D341Med (cell line): Measurements from ENCODE around the gene RABGAP1L.
A peak's percentile ranks its signal among the peaks of the same experiment; 100 is the strongest.

Source experiments
- DNase-seq: peaks from one replicate; pipeline ENCODE4 v3.0.0; 2012; ENCODE audit warnings: low spot score

RABGAP1L gene

GRCh38 chr1:174939775-174940545 lies 780.6 kb downstream of the RABGAP1L start:
- DNase-seq, result no peak

- no peak for DNase-seq
Observed at GRCh38 chr1:174940646-174941175, 781.4 kb downstream of the RABGAP1L start.

- no peak for DNase-seq
Observed at GRCh38 chr1:174942547-174943255, 783.4 kb downstream of the RABGAP1L start.

GRCh38 chr1:174946031-174946430 lies 786.7 kb downstream of the RABGAP1L start:
- DNase-seq, result no peak

- DNase-seq, result no peak
Observed at GRCh38 chr1:174949061-174949460, 789.7 kb downstream of the RABGAP1L start.

GRCh38 chr1:174949645-174950044 lies 790.3 kb downstream of the RABGAP1L start:
- no peak for DNase-seq

GRCh38 chr1:174953285-174954072 lies 794.2 kb downstream of the RABGAP1L start:
- no peak for DNase-seq

- peak; percentile 59 for DNase-seq
Observed at GRCh38 chr1:174954073-174954460, 794.7 kb downstream of the RABGAP1L start.

- DNase-seq, result no peak
Observed at GRCh38 chr1:174954671-174955669, 795.6 kb downstream of the RABGAP1L start.

GRCh38 chr1:174956086-174956485 lies 796.8 kb downstream of the RABGAP1L start:
- DNase-seq, result no peak

GRCh38 chr1:174956976-174957375 lies 797.7 kb downstream of the RABGAP1L start:
- DNase-seq, result no peak

GRCh38 chr1:174957829-174958228 lies 798.5 kb downstream of the RABGAP1L start:
- DNase-seq, result no peak

- no peak for DNase-seq
Observed at GRCh38 chr1:174958396-174958795, 799.1 kb downstream of the RABGAP1L start.

GRCh38 chr1:174960362-174960761 lies 801.0 kb downstream of the RABGAP1L start:
- DNase-seq, result no peak

GRCh38 chr1:174963529-174964125 lies 804.3 kb downstream of the RABGAP1L start:
- no peak for DNase-seq

- DNase-seq, result no peak
Observed at GRCh38 chr1:174964261-174964971, 805.1 kb downstream of the RABGAP1L start.

GRCh38 chr1:174964972-174965361 lies 805.6 kb downstream of the RABGAP1L start:
- no peak for DNase-seq

GRCh38 chr1:174965362-174966007 lies 806.2 kb downstream of the RABGAP1L start:
- DNase-seq, result no peak

- no peak for DNase-seq
Observed at GRCh38 chr1:174966008-174966572, 806.8 kb downstream of the RABGAP1L start.
